Stimulated activated memory B cell treated with anti-CD40 and anti-IgM and Interleukin-4, amounts not matched to agents 10 μg/mL and 1 μg/mL and 100 μg/mL, for 72 hours (primary cell): ENCODE results near the gene PLBD2.

Experiments
- ATAC-seq: fragments of 150-1000 bp; cut with Tn5 transposase; 2 replicates; pipeline ENCODE4 v1.10.0; 2021
- H3K27ac Mint-ChIP-seq: one replicate; pipeline ENCODE4 v1.8.0; 2022; ENCODE audit warnings: mild to moderate bottlenecking, mixed read lengths
- H3K27me3 Mint-ChIP-seq: one replicate; pipeline ENCODE4 v1.8.0; 2022; ENCODE audit warnings: mixed read lengths
- H3K36me3 Mint-ChIP-seq: one replicate; pipeline ENCODE4 v1.8.0; 2022; ENCODE audit warnings: mixed read lengths
- H3K4me1 Mint-ChIP-seq: one replicate; pipeline ENCODE4 v1.8.0; 2022; ENCODE audit warnings: mixed read lengths
- H3K4me3 Mint-ChIP-seq: one replicate; pipeline ENCODE4 v1.8.0; 2022; ENCODE audit warnings: mild to moderate bottlenecking, moderate library complexity, mixed read lengths
- H3K9me3 Mint-ChIP-seq: one replicate; pipeline ENCODE4 v1.8.0; 2022; ENCODE audit warnings: mixed read lengths

Gene PLBD2

DNA sequence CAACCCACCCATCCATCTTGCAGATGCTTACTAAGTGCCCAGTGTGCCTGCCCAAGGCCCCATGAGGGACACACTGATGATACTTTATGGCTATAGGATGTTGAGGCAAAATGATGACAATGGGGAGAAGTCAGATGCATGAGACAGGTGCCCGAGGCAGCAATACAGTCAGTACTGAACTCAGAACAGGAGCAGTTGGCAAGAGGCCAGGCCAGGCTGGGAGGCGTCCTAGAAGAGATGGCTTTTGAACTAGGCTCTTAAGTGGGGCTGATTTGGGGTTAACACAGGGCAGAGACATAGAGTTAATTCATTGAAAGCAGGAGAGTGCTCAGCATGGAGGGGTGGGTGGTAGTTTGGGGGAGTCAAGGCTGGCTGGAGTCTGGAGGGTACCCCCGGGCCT is 15.6 kb downstream of the PLBD2 start:
- peaks cover 3% of the 10 kb centered on the region for H3K9me3 Mint-ChIP-seq
- H3K4me1 Mint-ChIP-seq, result peaks cover 16% of the 10 kb centered on the region
- no peak overlapping the region for H3K4me3 Mint-ChIP-seq
- peaks cover 57% of the 10 kb centered on the region for H3K36me3 Mint-ChIP-seq
- H3K27me3 Mint-ChIP-seq, result no peaks in the 10 kb centered on the region
- H3K27ac Mint-ChIP-seq, result no peak overlapping the region
- no peak for ATAC-seq

DNA sequence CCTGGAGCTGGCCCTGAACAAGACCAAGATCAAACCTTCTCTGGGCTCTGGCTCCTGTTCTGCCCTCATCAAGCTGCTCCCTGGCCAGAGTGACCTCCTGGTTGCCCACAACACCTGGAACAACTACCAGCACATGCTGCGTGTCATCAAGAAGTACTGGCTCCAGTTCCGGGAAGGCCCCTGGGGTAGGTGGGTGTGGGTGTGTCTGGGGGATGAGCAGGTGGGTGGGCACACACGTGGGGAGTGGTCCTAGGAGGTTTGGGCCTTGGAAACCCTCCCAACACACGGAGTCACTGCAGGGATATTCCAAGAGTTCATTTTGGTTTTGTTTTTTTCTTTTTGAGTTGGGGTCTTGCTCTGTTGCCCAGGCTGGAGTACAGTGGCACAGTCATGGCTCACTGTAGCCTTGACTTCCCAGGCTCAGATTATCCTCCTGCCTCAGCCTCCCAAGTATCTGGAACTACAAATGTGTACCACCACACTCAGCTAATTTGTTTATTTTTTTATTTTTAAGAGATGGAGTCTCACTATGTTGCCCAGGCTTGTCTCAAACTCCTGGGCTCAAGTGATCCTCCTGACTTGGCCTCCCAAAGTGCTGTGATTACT is 16.5 kb downstream of the PLBD2 start:
- Mint-ChIP-seq H3K27me3 (no peaks in the 10 kb centered on the region), H3K9me3 (peaks cover 3% of the 10 kb centered on the region), H3K4me1 (peaks cover 16% of the 10 kb centered on the region), H3K36me3 (peaks cover 57% of the 10 kb centered on the region), H3K27ac (no peak overlapping the region), H3K4me3 (no peak overlapping the region)
- no peak for ATAC-seq

DNA sequence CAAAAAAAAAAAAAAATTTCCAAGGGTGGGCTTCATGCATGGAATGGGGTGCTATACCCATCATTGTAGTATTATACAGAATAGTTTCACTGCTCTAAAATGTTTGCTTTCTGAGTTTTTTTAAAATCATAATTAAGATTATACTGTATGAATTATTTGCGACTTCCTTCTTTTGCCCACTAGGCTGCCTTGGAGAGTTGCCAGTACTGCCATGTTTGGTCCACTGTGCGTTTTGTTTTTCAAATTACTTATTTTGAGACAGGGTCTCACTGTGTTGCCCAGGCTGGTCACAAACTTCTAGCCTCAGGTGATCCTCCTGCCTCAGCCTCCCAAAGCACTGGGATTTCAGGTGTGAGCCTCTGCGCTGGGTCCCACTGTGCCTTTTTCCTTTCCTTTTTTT is 19.9 kb downstream of the PLBD2 start:
- Mint-ChIP-seq H3K27me3 (no peaks in the 10 kb centered on the region), H3K9me3 (peaks cover 3% of the 10 kb centered on the region), H3K27ac (no peak overlapping the region), H3K36me3 (peaks cover 51% of the 10 kb centered on the region), H3K4me3 (no peak overlapping the region), H3K4me1 (no peaks in the 10 kb centered on the region)
- ATAC-seq, result no peak

DNA sequence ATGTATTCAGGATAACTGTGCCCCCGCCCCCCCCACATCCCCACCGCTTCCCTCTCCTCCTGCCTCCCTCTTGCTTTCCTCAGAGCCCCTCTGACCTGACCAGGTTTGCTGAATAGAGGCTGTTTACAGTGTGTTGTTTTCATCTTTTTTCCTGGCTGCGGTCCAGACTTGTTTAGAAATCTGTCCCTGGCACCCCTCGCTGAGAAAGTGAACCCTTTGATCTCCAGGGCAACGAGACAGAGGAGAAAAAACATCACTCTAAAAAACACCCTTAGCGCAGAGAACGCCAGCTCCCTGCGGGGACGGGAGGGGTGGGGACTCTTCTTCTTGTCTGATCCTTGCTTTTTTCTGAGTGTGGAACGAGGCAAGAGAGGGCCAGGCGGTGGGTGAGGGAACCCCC is 22.8 kb downstream of the PLBD2 start:
- no peak for ATAC-seq
- no peak overlapping the region for H3K4me3 Mint-ChIP-seq
- peaks cover 5% of the 10 kb centered on the region for H3K4me1 Mint-ChIP-seq
- no peaks in the 10 kb centered on the region for H3K9me3 Mint-ChIP-seq
- peaks cover 41% of the 10 kb centered on the region for H3K36me3 Mint-ChIP-seq
- no peak overlapping the region for H3K27ac Mint-ChIP-seq
- H3K27me3 Mint-ChIP-seq, result no peaks in the 10 kb centered on the region

DNA sequence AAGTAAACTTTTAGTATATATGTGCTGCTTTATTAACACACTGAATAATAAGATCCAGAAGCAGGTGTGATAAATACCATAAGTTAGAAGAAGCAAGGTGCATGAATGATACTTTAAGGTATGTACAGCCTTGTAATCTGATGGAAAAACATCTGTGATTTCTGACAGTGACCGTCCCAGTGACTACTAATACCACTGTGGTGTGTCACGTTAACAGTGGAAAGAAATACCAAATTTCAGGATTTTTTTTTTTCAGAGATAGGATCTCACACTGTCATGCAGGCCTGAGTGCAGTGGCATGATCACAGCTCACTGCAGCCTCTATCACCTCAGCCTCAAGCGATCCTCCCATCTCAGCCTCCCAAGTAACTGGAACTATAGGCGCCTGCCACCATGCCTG is 23.8 kb downstream of the PLBD2 start:
- ATAC-seq, result no peak
- Mint-ChIP-seq H3K27me3 (no peaks in the 10 kb centered on the region), H3K36me3 (peaks cover 40% of the 10 kb centered on the region), H3K9me3 (no peaks in the 10 kb centered on the region), H3K4me3 (no peak overlapping the region), H3K27ac (no peak overlapping the region), H3K4me1 (peaks cover 5% of the 10 kb centered on the region)

DNA sequence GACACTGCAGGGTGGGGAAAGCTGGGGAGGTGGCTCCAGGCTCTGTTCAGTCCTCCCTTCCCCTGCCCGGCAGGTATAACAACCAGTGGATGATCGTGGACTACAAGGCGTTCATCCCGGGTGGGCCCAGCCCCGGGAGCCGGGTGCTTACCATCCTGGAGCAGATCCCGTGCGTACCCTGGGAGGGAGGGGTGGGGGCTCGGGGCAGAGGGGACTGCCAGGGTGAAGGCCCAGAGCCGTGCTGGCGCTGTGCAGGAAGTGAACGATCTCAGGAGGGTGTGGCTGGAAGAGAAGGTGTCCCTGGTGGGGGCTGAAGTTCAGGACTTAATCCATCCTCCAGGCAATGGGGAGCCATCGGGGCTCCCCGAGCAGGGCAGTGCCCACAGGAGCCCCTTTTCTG is 26.4 kb downstream of the PLBD2 start:
- no peaks in the 10 kb centered on the region for H3K9me3 Mint-ChIP-seq
- H3K36me3 Mint-ChIP-seq, result peaks cover 46% of the 10 kb centered on the region
- no peaks in the 10 kb centered on the region for H3K27me3 Mint-ChIP-seq
- no peak overlapping the region for H3K27ac Mint-ChIP-seq
- H3K4me1 Mint-ChIP-seq, result peaks cover 5% of the 10 kb centered on the region
- no peak overlapping the region for H3K4me3 Mint-ChIP-seq
- ATAC-seq, result peak; percentile 25

DNA sequence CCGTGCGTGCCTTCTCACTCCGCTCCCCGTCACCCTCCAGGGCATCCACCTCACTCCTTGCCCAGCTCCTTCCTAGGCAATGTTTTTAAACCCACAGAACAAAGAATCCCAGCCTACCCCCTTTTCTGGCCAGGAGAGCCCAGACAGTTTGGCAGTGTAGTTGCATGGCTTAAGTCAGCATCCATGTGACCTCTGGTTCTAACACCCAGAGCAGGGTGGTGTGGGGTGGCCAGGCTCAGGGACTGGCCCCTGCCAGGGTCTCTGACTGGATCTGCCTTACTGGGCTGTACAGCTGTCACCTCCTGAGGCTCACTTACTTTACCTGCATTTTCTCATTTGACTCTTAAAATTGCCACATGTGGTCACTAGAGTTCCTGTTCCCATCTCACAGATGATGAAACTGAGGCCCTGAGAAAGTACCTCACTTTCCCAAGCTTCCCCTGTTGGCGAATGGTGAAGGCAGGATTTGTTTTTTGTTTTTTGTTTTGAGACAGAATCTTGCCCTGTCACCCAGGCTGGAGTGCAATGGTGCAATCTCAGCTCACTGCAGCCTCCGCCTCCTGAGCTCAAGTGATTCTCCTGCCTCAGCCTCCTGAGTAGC is 27.0 kb downstream of the PLBD2 start:
- Mint-ChIP-seq H3K36me3 (peaks cover 43% of the 10 kb centered on the region), H3K4me1 (peaks cover 5% of the 10 kb centered on the region), H3K27ac (no peak overlapping the region), H3K27me3 (no peaks in the 10 kb centered on the region), H3K9me3 (no peaks in the 10 kb centered on the region), H3K4me3 (no peak overlapping the region)
- no peak for ATAC-seq

GRCh38 chr12:113386866-113387566 is 28.6 kb downstream of the PLBD2 start:
- no peak overlapping the region for H3K27ac Mint-ChIP-seq
- H3K27me3 Mint-ChIP-seq, result no peaks in the 10 kb centered on the region
- H3K4me1 Mint-ChIP-seq, result peaks cover 5% of the 10 kb centered on the region
- H3K4me3 Mint-ChIP-seq, result no peak overlapping the region
- H3K9me3 Mint-ChIP-seq, result no peaks in the 10 kb centered on the region
- no peak for ATAC-seq
- peaks cover 36% of the 10 kb centered on the region for H3K36me3 Mint-ChIP-seq

DNA sequence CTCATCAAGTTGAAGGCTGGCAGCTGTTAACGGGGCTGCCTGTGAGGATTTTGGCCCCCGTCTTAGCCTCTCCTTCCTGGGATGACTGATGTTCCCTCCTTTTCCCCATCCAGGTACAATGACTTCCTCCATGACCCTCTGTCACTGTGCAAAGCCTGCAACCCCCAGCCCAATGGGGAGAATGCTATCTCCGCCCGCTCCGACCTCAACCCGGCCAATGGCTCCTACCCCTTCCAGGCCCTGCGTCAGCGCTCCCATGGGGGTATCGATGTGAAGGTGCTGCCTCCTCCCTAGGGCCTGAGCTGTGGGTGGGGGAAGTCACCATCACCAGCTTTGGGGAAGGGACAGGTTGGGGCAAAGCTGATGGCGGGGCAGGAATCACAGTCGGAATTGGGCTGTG is 29.2 kb downstream of the PLBD2 start:
- H3K27ac Mint-ChIP-seq, result no peak overlapping the region
- H3K4me1 Mint-ChIP-seq, result peaks cover 5% of the 10 kb centered on the region
- H3K27me3 Mint-ChIP-seq, result no peaks in the 10 kb centered on the region
- ATAC-seq, result no peak
- no peaks in the 10 kb centered on the region for H3K9me3 Mint-ChIP-seq
- peaks cover 36% of the 10 kb centered on the region for H3K36me3 Mint-ChIP-seq
- no peak overlapping the region for H3K4me3 Mint-ChIP-seq

- no peaks in the 10 kb centered on the region for H3K9me3 Mint-ChIP-seq
- no peaks in the 10 kb centered on the region for H3K27me3 Mint-ChIP-seq
- no peak overlapping the region for H3K4me3 Mint-ChIP-seq
- ATAC-seq, result no peak
- peaks cover 36% of the 10 kb centered on the region for H3K36me3 Mint-ChIP-seq
- no peak overlapping the region for H3K27ac Mint-ChIP-seq
- peaks cover 5% of the 10 kb centered on the region for H3K4me1 Mint-ChIP-seq
Measured at GRCh38 chr12:113388351-113388750, 30.0 kb downstream of the PLBD2 start.

DNA sequence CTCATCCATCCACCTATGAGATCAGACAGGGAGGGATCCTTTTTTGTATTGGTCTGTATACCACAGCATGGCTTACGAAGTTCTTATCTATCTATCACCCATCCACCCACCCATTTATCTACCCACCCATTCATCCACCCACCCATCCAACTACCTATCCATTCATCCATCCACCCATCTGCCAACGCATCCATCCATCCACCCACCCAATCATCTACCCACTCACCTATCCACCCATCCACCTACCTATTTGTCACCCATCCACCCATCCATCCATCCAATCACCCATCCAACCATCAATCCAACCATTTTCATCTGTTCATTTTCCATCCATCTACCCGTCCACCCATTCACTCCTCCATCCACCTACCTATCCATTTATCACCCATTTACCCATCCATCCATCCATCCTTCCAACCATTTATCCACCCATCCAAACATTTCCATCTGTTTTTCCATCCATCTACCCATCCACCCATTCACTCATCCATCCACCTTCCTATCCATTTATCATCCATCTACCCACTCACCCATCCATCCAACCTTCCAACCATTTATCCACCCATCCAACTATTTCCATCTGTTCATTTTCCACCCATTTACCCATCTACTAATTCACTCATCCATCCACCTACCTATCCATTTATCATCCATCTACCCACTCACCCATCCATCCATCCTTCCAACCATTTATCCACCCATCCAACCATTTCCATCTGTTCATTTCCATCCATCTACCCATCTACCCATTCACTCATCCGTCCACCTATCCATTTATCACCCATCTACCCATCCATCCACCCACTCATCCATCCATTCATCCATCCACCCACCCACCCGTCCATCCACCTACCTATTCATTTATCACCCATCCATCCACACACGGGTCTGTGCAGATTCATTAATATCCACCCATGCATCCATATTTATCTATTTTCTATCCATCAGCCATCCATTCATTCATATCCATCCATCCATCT is 32.0 kb downstream of the PLBD2 start:
- no peak overlapping the region for H3K4me3 Mint-ChIP-seq
- no peak for ATAC-seq

GRCh38 chr12:113391145-113391544 is 32.8 kb downstream of the PLBD2 start:
- Mint-ChIP-seq H3K27ac (no peak overlapping the region), H3K4me1 (no peaks in the 10 kb centered on the region), H3K4me3 (no peak overlapping the region), H3K27me3 (no peaks in the 10 kb centered on the region), H3K36me3 (peaks cover 22% of the 10 kb centered on the region), H3K9me3 (no peaks in the 10 kb centered on the region)
- ATAC-seq, result no peak

More for the DNA sequence above, 32.0 kb downstream of the PLBD2 start:
- Mint-ChIP-seq H3K9me3 (no peaks in the 10 kb centered on the region), H3K36me3 (peaks cover 23% of the 10 kb centered on the region), H3K4me1 (peaks cover under 1% of the 10 kb centered on the region), H3K27me3 (no peaks in the 10 kb centered on the region), H3K27ac (no peak overlapping the region)

- no peaks in the 10 kb centered on the region for H3K4me1 Mint-ChIP-seq
- peaks cover 22% of the 10 kb centered on the region for H3K36me3 Mint-ChIP-seq
- H3K9me3 Mint-ChIP-seq, result no peaks in the 10 kb centered on the region
- no peak for ATAC-seq
- no peaks in the 10 kb centered on the region for H3K27me3 Mint-ChIP-seq
- no peak overlapping the region for H3K4me3 Mint-ChIP-seq
- no peak overlapping the region for H3K27ac Mint-ChIP-seq
Measured at GRCh38 chr12:113391650-113392337, 33.4 kb downstream of the PLBD2 start.

GRCh38 chr12:113392520-113392919 is 34.1 kb downstream of the PLBD2 start:
- Mint-ChIP-seq H3K4me3 (no peak overlapping the region), H3K4me1 (peaks cover 3% of the 10 kb centered on the region), H3K9me3 (no peaks in the 10 kb centered on the region), H3K36me3 (peaks cover 17% of the 10 kb centered on the region), H3K27me3 (peaks cover 6% of the 10 kb centered on the region), H3K27ac (no peak overlapping the region)
- no peak for ATAC-seq
